ENCODE results near the gene NEGR1. TPM values are rescaled to one million over a fixed set of nuclear protein-coding genes. Genes with fewer than 3 reads are reported as not detected.
A peak's percentile ranks its signal among the peaks of the same experiment; 100 is the strongest.

NEGR1 gene
- total and polyA plus RNA-seq, 2 donors (not counting 3 experiments of a cell fraction or from before 2014, with no cell fraction given): 6.8 to 21.8 TPM

DNA sequence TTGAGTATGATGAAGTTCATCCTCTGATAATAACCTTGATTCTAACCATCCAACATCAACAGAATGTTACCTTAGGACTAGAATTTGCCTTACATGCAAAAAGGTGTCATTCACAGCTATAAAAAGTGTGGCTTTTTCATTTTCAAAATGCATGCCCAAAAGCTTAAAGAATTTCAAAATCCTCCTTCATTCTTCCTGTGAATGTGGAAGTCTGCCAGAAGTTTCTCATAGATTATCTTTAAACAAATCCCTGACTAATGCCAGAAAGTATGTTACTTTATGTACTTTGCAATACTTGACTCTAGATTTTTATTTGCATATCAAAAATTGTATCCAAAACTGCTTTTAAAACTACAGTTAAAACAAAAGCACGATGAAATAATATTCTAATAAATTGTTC lies 930.9 kb downstream of the NEGR1 start:
- no peak overlapping the region for H2AFZ ChIP-seq (ENCODE audit: low read depth, low read length)
- H3K9me1 ChIP-seq (replicated peaks; ENCODE audit: control insufficient read depth, extremely low read depth, insufficient read depth, low read length): no peaks in the 10 kb centered on the region
- no peak overlapping the region for H3K4me3 ChIP-seq (replicated peaks in 1 of 3; ENCODE audit: insufficient read depth in 1 of 3, low read depth in 1 of 3, low read length in 3 of 3)
- H4K20me1 ChIP-seq (replicated peaks; ENCODE audit: control insufficient read depth, extremely low read depth, insufficient read depth, low read length): no peaks in the 10 kb centered on the region
- CTCF ChIA-PET: interaction anchor here (1.8 kb wide), 1 partner anchor 75 kb away, joined by 4 read pairs; no protein-coding TSS in a partner anchor
- peak; percentile 5 for DNase-seq (ENCODE audit: low read depth, low spot score)
- no peaks in the 10 kb centered on the region for H3K27me3 ChIP-seq (ENCODE audit: control insufficient read depth in 2 of 2, insufficient read depth in 2 of 2, low read length in 2 of 2)
- H3K36me3 ChIP-seq (ENCODE audit: control insufficient read depth in 2 of 2, extremely low read depth in 1 of 2, insufficient read depth in 2 of 2, low read length in 2 of 2): no peaks in the 10 kb centered on the region
- TF ChIP-seq MYC (IDR thresholded peaks at IDR 0.05; ENCODE audit: low read depth, low read length): no peak
- no peaks in the 10 kb centered on the region for H3K9me3 ChIP-seq (replicated peaks; ENCODE audit: control insufficient read depth, insufficient read depth, low read length)
- dilution Hi-C loops (cut with MboI; ENCODE audit: extremely low pct_ligation_motif_present, low sequenced_read_pairs) (no loop called here), intact Hi-C loops (cut with micrococcal nuclease) (no loop called here)
- no peak for FAIRE-seq
- no peak overlapping the region for H3K9ac ChIP-seq (replicated peaks; ENCODE audit: extremely low read depth, insufficient read depth, low read length)
- POLR2A ChIA-PET: interaction anchor here (0.5 kb wide), 1 partner anchor 271 kb away, joined by 3 read pairs; no protein-coding TSS in a partner anchor
- no peaks in the 10 kb centered on the region for H3K4me1 ChIP-seq (ENCODE audit: control insufficient read depth, extremely low read depth, insufficient read depth, low read length)
- no peak overlapping the region for H3K4me2 ChIP-seq (ENCODE audit: insufficient read depth, low read length)
- no TSS peak for BruUV-seq (replicated peaks)
- H3K27ac ChIP-seq (ENCODE audit: insufficient read depth, low read depth, low read length): no peak overlapping the region
- H3K79me2 ChIP-seq (ENCODE audit: control insufficient read depth, insufficient read depth, low read length): no peaks in the 10 kb centered on the region

DNA sequence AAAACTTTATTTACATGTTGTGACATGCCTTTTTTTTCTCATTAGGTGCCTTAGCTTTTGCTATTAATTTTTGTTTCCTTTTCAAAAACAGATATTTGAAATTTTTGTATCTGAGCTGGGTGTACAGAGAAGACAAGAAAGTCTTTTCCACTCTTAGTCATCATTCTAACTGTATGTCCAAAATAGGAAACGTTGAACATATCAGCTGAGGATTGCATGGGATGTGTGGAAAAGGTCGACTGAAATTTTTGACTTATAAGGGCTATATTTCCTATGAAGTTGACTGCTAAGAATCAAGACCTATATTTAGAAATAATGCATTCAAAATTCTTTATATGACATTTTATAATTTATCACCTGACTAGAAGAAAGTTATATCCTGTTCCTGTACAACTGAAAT lies 931.5 kb downstream of the NEGR1 start:
- no peaks in the 10 kb centered on the region for H3K27me3 ChIP-seq (ENCODE audit: control insufficient read depth in 2 of 2, insufficient read depth in 2 of 2, low read length in 2 of 2)
- DNase-seq (ENCODE audit: low read depth, low spot score): no peak
- H3K36me3 ChIP-seq (ENCODE audit: control insufficient read depth in 2 of 2, extremely low read depth in 1 of 2, insufficient read depth in 2 of 2, low read length in 2 of 2): no peaks in the 10 kb centered on the region
- no peak overlapping the region for H3K9ac ChIP-seq (replicated peaks; ENCODE audit: extremely low read depth, insufficient read depth, low read length)
- H2AFZ ChIP-seq (ENCODE audit: low read depth, low read length): no peak overlapping the region
- no peaks in the 10 kb centered on the region for H3K79me2 ChIP-seq (ENCODE audit: control insufficient read depth, insufficient read depth, low read length)
- no peak for FAIRE-seq
- dilution Hi-C loops (cut with MboI; ENCODE audit: extremely low pct_ligation_motif_present, low sequenced_read_pairs) (no loop called here), intact Hi-C loops (cut with micrococcal nuclease) (no loop called here)
- no peaks in the 10 kb centered on the region for H3K9me1 ChIP-seq (replicated peaks; ENCODE audit: control insufficient read depth, extremely low read depth, insufficient read depth, low read length)
- TF ChIP-seq POLR2AphosphoS5 (IDR thresholded peaks at IDR 0.05; ENCODE audit: insufficient read depth, low read depth, low read length) (no peak), GATA2 (IDR thresholded peaks at IDR 0.05; ENCODE audit: insufficient read depth, insufficient read length, low read depth, low read length) (no peak), JUN (IDR thresholded peaks at IDR 0.05; ENCODE audit: borderline replicate concordance, insufficient read depth, insufficient read length, low read depth) (no peak), EZH2 (IDR thresholded peaks at IDR 0.05; ENCODE audit: borderline replicate concordance, low read depth, low read length, severe bottlenecking) (no peak), FOS (IDR thresholded peaks at IDR 0.05; ENCODE audit: borderline replicate concordance, insufficient read depth, low read length) (no peak), POLR2A (IDR thresholded peaks at IDR 0.05; ENCODE audit: low read depth, low read length) (no peak), MYC (IDR thresholded peaks at IDR 0.05; ENCODE audit: low read depth, low read length) (no peak)
- TF ChIP-seq, protein P1, sequence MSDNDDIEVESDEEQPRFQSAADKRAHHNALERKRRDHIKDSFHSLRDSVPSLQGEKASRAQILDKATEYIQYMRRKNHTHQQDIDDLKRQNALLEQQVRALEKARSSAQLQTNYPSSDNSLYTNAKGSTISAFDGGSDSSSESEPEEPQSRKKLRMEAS (IDR thresholded peaks at IDR 0.05; ENCODE audit: insufficient read depth, insufficient read length): no peak
- TF ChIP-seq, protein P2, sequence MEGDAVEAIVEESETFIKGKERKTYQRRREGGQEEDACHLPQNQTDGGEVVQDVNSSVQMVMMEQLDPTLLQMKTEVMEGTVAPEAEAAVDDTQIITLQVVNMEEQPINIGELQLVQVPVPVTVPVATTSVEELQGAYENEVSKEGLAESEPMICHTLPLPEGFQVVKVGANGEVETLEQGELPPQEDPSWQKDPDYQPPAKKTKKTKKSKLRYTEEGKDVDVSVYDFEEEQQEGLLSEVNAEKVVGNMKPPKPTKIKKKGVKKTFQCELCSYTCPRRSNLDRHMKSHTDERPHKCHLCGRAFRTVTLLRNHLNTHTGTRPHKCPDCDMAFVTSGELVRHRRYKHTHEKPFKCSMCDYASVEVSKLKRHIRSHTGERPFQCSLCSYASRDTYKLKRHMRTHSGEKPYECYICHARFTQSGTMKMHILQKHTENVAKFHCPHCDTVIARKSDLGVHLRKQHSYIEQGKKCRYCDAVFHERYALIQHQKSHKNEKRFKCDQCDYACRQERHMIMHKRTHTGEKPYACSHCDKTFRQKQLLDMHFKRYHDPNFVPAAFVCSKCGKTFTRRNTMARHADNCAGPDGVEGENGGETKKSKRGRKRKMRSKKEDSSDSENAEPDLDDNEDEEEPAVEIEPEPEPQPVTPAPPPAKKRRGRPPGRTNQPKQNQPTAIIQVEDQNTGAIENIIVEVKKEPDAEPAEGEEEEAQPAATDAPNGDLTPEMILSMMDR (IDR thresholded peaks at IDR 0.05; ENCODE audit: extremely low read depth in 1 of 2, insufficient read depth in 1 of 2, low read depth in 1 of 2, low read length in 2 of 2): no peak
- no peak overlapping the region for H3K4me3 ChIP-seq (replicated peaks in 1 of 3; ENCODE audit: insufficient read depth in 1 of 3, low read depth in 1 of 3, low read length in 3 of 3)
- no peaks in the 10 kb centered on the region for H3K4me1 ChIP-seq (ENCODE audit: control insufficient read depth, extremely low read depth, insufficient read depth, low read length)
- no peak overlapping the region for H3K27ac ChIP-seq (ENCODE audit: insufficient read depth, low read depth, low read length)
- CTCF ChIA-PET: interaction anchor here (1.8 kb wide), 1 partner anchor 76 kb away, joined by 4 read pairs; no protein-coding TSS in a partner anchor
- no peak overlapping the region for H3K4me2 ChIP-seq (ENCODE audit: insufficient read depth, low read length)
- no TSS peak for BruUV-seq (replicated peaks)
- POLR2A ChIA-PET: interaction anchor here (0.5 kb wide), 1 partner anchor 271 kb away, joined by 3 read pairs; no protein-coding TSS in a partner anchor
- H3K9me3 ChIP-seq (replicated peaks; ENCODE audit: control insufficient read depth, insufficient read depth, low read length): no peaks in the 10 kb centered on the region
- H4K20me1 ChIP-seq (replicated peaks; ENCODE audit: control insufficient read depth, extremely low read depth, insufficient read depth, low read length): no peaks in the 10 kb centered on the region
